Endothelial cell of umbilical vein (primary cell): ENCODE data around the gene GRIA4.

ENCODE experiments used
- MYC ChIP-seq: IDR thresholded peaks from one replicate; pipeline ENCODE4 v1.6.1; 2011; ENCODE audit warnings: mild to moderate bottlenecking, low read depth, low read length
- POLR2A ChIP-seq: IDR thresholded peaks from 2 replicates; pipeline ENCODE4 v1.6.1; 2012; ENCODE audit warnings: low read depth, mild to moderate bottlenecking, control low read depth, low read length

- TF ChIP-seq MYC, result no peak
- TF ChIP-seq POLR2A, result no peak
Observed at GRCh38 chr11:105713696-105714095, 103.8 kb downstream of the GRIA4 start.
